GM12878 (cell line): ENCODE results near the gene DAPK3. TPM values are rescaled to one million over a fixed set of nuclear protein-coding genes. Genes with fewer than 3 reads are reported as not detected.

Experiments
- ATAC-seq: fragments of 200-7000 bp; cut with Tn5 transposase; 3 replicates; pipeline ENCODE4 v1.9.1; 2020; ENCODE audit warnings: mild to moderate bottlenecking, moderate library complexity
- BruUV-seq: library from RNA; stranded (reverse); fragments of 400-500 nt; replicated peaks from 2 replicates; lab custom pipeline; 2021; lab: Mats Ljungman, UMichigan
- CTCF ChIA-PET: fragments of 300-600 bp; sonication (Branson Sonifier 250); formaldehyde crosslinking; extraction: SDS; loops from one replicate; lab custom pipeline; 2021; ENCODE audit warnings: inconsistent platforms; lab: Yijun Ruan, JAX
- POLR2A ChIA-PET: fragments of 350-600 bp; formaldehyde crosslinking; extraction: SDS; loops from one replicate; lab custom pipeline; 2021; ENCODE audit warnings: inconsistent platforms; lab: Charles Lee
- RAD21 ChIA-PET: fragments of 300-600 bp; sonication (Branson Sonifier 250); formaldehyde crosslinking; loops from one replicate; lab custom pipeline; 2023; ENCODE audit warnings: antibody characterized with exemption; ENCODE audit not compliant: unreplicated experiment; lab: Charles Lee
- SMC1A ChIA-PET: fragments of 300-600 bp; sonication (Branson Sonifier 250); formaldehyde crosslinking; loops from one replicate; lab custom pipeline; 2023; ENCODE audit not compliant: unreplicated experiment, uncharacterized antibody; lab: Charles Lee
- DNase-seq: peaks from one replicate; pipeline ENCODE4 v3.0.0-alpha.2; 2011; ENCODE audit warnings: low read depth, low spot score
- FAIRE-seq: peaks from 3 replicates; lab custom pipeline; 2011; peaks lifted over from hg19 to GRCh38; lab: Jason Lieb, UNC
- H2AFZ ChIP-seq: 2 replicates; pipeline ENCODE4 v1.6.0; 2011; ENCODE audit warnings: low read depth, low read length, control low read depth; ENCODE audit not compliant: control insufficient read depth
- H3K27ac ChIP-seq: 2 replicates; pipeline ENCODE4 v1.5.1; 2011; ENCODE audit warnings: control low read depth; ENCODE audit not compliant: control insufficient read depth, insufficient read depth
- H3K27me3 ChIP-seq, 2 experiments: replicated peaks in 1 of 2; 2 replicates each; pipeline versions ENCODE4 v1.6.0 to v1.6.1; 2011; ENCODE audit warnings: low read length in 1 of 2; ENCODE audit not compliant: control insufficient read depth in 2 of 2, insufficient read depth in 2 of 2
- H3K36me3 ChIP-seq, 2 experiments: 2 replicates each; pipeline ENCODE4 v1.5.1; 2011; ENCODE audit warnings: low read length in 1 of 2; ENCODE audit not compliant: control insufficient read depth in 2 of 2, insufficient read depth in 2 of 2
- H3K4me1 ChIP-seq: 2 replicates; pipeline ENCODE4 v1.6.1; 2011; ENCODE audit warnings: mild to moderate bottlenecking, low read length, moderate library complexity, mixed read lengths; ENCODE audit not compliant: control insufficient read depth, insufficient read depth
- H3K4me2 ChIP-seq: 2 replicates; pipeline ENCODE4 v1.6.0; 2011; ENCODE audit warnings: control low read depth; ENCODE audit not compliant: control insufficient read depth, insufficient read depth
- H3K4me3 ChIP-seq: fragments of 200-600 bp; sonication (generic); 2 replicates; pipeline ENCODE4 v1.5.1; 2016
- H3K79me2 ChIP-seq: 2 replicates; pipeline ENCODE4 v1.6.0; 2011; ENCODE audit warnings: low read length; ENCODE audit not compliant: control insufficient read depth, insufficient read depth
- H3K9ac ChIP-seq: 2 replicates; pipeline ENCODE4 v1.8.0; 2011; ENCODE audit warnings: low read length, control low read depth, mixed read lengths; ENCODE audit not compliant: control insufficient read depth, insufficient read depth
- H3K9me3 ChIP-seq: replicated peaks from 3 replicates; pipeline ENCODE4 v1.5.1; 2011; ENCODE audit warnings: mild to moderate bottlenecking, low read length; ENCODE audit not compliant: control insufficient read depth, insufficient read depth
- H4K20me1 ChIP-seq: 2 replicates; pipeline ENCODE4 v1.6.0; 2011; ENCODE audit not compliant: control insufficient read depth, insufficient read depth
- CREB1 ChIP-seq: IDR thresholded peaks from 2 replicates; pipeline ENCODE4 v1.6.1; 2012; ENCODE audit warnings: low read depth, mild to moderate bottlenecking, inconsistent platforms
- MEF2B ChIP-seq: fragments of 450-650 bp; IDR thresholded peaks from 2 replicates; pipeline ENCODE4 v1.6.1; 2018; ENCODE audit warnings: mild to moderate bottlenecking, moderate library complexity; ENCODE audit not compliant: partially characterized antibody, poor library complexity, severe bottlenecking
- NFIC ChIP-seq: IDR thresholded peaks from 2 replicates; pipeline ENCODE4 v1.6.1; 2012; ENCODE audit warnings: low read depth, mild to moderate bottlenecking, inconsistent platforms, low read length, moderate library complexity
- RFX5 ChIP-seq: IDR thresholded peaks from 2 replicates; pipeline ENCODE4 v1.6.1; 2011; ENCODE audit warnings: low read depth, low read length, improper control_type of control experiment
- SREBF1 ChIP-seq: IDR thresholded peaks from 2 replicates; pipeline ENCODE4 v1.6.1; 2012; ENCODE audit warnings: mild to moderate bottlenecking, low read length
- WGBS: methylation state at CpG from one replicate; pipeline ENCODE4 v1.1.6; 2016; ENCODE audit warnings: low lambda C conversion rate; ENCODE audit not compliant: insufficient replicate concordance, insufficient coverage; ENCODE audit errors: missing lambda C conversion rate; 5-methylcytosine and 5-hydroxymethylcytosine counted together
- in situ Hi-C: fragments of 300-500 bp; cut with MboI; formaldehyde crosslinking; loops from 9 replicates; pipeline ENCODE4 v1.14.3; 2018; ENCODE audit warnings: mixed read lengths
- intact Hi-C: fragments of 100-400 bp; cut with micrococcal nuclease; formaldehyde crosslinking; loops from one replicate; pipeline ENCODE4 v1.14.2; 2022; ENCODE audit not compliant: unreplicated experiment
- polyA plus RNA-seq, 11 experiments: library from polyadenylated mRNA; depleted of rRNA in 4 of 11; unstranded in 6 of 11; stranded (reverse) in 5 of 11; fragments of >200 nt; fragmentation: Nextera tagmentation in 4 of 11; fragmentation: Illumina TruSeq in 1 of 11; extraction: Ambion mirVana in 4 of 11; extraction: Trizol in 1 of 11; gene quantifications; 1 replicate in 1 of 11; 2 replicates in 10 of 11; pipeline versions ENCODE4 v1.2.1 to v1.2.3, GENCODE V29; 2011 to 2016; ENCODE audit warnings: inconsistent platforms in 2 of 11, missing spikeins in 2 of 11, low read depth in 1 of 11
- total RNA-seq, 4 experiments: library from RNA; depleted of rRNA in 3 of 4; stranded (reverse); fragments of >200 nt in 3 of 4; fragmentation: Illumina TruSeq in 1 of 4; extraction: Trizol in 1 of 4; gene quantifications; 2 replicates each; pipeline versions ENCODE4 v1.2.1 to v1.2.3, GENCODE V29; 2013 to 2021
- TF ChIP-seq, protein P1 (sequence below): fragments of 450-650 bp; formaldehyde crosslinking; IDR thresholded peaks from 2 replicates; pipeline ENCODE4 v1.4.0; 2022; ENCODE audit warnings: mild to moderate bottlenecking, moderate library complexity
- TF ChIP-seq, protein P2 (sequence below): fragments of 450-650 bp; IDR thresholded peaks from 2 replicates; pipeline ENCODE4 v1.6.1; 2017; ENCODE audit warnings: antibody characterized with exemption, mild to moderate bottlenecking, moderate library complexity
- TF ChIP-seq, protein P3 (sequence below): fragments of 450-650 bp; IDR thresholded peaks from 2 replicates; pipeline ENCODE4 v1.6.1; 2016; ENCODE audit warnings: mild to moderate bottlenecking, moderate library complexity, borderline replicate concordance
- TF ChIP-seq, protein P4 (sequence below): fragments of 150-350 bp; IDR thresholded peaks from 2 replicates; pipeline ENCODE4 v1.6.1; 2014; ENCODE audit warnings: mild to moderate bottlenecking, low read depth, low read length

The DAPK3 gene
- total and polyA plus RNA-seq, 10 of the 15 experiments (the other 5 are each of a cell fraction or from before 2014, with no cell fraction given), result 0.13 to 46.4 (median 24.8) TPM

DNA sequence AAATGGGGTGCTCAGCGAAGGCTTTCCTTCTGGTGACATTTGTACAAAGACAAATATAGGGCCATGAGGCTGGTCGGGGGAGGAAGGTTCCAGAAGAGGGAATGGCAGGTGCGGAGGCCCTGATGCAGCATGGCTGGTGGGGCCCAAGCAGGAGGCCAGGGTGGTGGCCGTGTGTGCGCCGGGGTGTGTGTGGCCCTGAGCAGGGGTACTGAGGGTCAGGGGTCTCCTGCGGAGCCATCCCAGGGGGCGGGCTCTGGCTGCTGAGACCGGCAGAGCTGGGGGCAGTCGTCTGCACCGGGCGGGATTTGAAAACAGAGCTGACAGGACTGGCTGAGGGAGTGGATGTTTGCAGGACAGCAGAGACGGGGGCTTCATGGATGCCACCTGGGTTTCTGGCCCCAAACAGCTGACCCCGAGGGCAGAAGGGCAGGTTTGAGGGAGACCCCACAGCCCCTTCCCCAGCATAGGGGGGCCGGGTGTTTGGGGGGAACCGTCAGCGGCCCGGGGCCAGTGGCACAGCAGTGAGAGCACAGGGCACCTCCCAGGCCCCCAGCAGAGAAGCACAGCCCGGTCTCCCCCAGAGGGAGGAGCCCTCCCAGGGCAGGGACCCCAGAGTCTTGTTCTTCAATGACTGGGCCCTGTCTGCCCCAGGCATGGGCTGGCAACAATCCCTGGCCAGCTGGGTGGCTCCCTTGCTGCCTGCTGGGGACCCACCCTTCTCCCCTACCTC, 48.0 kb upstream of the DAPK3 start (continued):
- TF ChIP-seq, protein P1, sequence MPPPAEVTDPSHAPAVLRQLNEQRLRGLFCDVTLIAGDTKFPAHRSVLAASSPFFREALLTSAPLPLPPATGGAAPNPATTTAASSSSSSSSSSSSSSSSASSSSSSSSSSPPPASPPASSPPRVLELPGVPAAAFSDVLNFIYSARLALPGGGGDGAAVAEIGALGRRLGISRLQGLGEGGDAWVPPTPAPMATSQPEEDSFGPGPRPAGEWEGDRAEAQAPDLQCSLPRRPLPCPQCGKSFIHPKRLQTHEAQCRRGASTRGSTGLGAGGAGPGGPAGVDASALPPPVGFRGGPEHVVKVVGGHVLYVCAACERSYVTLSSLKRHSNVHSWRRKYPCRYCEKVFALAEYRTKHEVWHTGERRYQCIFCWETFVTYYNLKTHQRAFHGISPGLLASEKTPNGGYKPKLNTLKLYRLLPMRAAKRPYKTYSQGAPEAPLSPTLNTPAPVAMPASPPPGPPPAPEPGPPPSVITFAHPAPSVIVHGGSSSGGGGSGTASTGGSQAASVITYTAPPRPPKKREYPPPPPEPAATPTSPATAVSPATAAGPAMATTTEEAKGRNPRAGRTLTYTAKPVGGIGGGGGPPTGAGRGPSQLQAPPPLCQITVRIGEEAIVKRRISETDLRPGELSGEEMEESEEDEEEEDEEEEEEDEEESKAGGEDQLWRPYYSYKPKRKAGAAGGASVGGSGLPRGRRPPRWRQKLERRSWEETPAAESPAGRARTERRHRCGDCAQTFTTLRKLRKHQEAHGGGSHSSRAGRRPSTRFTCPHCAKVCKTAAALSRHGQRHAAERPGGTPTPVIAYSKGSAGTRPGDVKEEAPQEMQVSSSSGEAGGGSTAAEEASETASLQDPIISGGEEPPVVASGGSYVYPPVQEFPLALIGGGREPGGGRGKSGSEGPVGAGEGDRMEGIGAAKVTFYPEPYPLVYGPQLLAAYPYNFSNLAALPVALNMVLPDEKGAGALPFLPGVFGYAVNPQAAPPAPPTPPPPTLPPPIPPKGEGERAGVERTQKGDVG (CRISPR knock-in tag), result no peak

DNA sequence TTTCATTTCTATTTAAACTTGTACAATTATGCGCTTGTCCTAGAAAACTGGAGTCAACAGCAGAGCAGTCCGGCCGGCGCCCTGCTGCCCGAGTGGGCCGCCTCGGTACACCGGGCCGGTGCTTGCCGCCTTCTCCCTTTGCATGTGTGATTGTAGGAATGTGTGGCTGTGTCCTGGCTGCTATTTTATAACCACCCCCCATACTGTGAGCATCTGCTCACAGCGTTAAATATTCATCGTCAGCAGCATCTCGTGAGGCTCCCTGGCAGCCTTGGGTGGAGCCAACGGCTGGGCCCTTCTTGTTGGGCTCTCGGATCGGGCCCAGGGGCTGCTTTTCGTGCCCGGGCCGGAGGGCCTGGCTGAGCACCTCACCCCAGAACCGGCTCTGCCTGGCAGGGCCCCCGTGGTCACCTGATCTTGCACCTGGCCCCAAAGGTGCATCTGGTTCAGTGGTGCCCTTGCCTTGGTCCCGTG, 47.3 kb upstream of the DAPK3 start:
- no peak overlapping the region for H3K9ac ChIP-seq
- H3K4me2 ChIP-seq, result no peak overlapping the region
- no peak overlapping the region for H3K4me3 ChIP-seq
- RAD21 ChIA-PET, result no interaction called here
- ATAC-seq (no peak), DNase-seq (no peak), FAIRE-seq (no peak)
- SMC1A ChIA-PET, result no interaction called here
- intact Hi-C loops (no loop called here), in situ Hi-C loops (no loop called here)
- no peaks in the 10 kb centered on the region for H3K9me3 ChIP-seq
- POLR2A ChIA-PET, result no interaction called here
- peaks cover 1% of the 10 kb centered on the region; the same call in 1 of the 2 replicates for H3K79me2 ChIP-seq
- no peaks in the 10 kb centered on the region for H3K4me1 ChIP-seq
- H4K20me1 ChIP-seq, result no peaks in the 10 kb centered on the region
- WGBS, result 90% methylated on average over 22 of the region's 22 CpGs
- H3K36me3 ChIP-seq, result peaks cover 3 to 12% of the 10 kb centered on the region in 2 experiments; a peak in 3 of 4 replicates
- H3K27ac ChIP-seq, result no peak overlapping the region
- no peak overlapping the region for H2AFZ ChIP-seq
- CTCF ChIA-PET, result no interaction called here
- no TSS peak for BruUV-seq
- no peaks in the 10 kb centered on the region for H3K27me3 ChIP-seq
- TF ChIP-seq NFIC, result no peak
- no peak for TF ChIP-seq SREBF1
- TF ChIP-seq MEF2B, result no peak
- TF ChIP-seq, protein P2, sequence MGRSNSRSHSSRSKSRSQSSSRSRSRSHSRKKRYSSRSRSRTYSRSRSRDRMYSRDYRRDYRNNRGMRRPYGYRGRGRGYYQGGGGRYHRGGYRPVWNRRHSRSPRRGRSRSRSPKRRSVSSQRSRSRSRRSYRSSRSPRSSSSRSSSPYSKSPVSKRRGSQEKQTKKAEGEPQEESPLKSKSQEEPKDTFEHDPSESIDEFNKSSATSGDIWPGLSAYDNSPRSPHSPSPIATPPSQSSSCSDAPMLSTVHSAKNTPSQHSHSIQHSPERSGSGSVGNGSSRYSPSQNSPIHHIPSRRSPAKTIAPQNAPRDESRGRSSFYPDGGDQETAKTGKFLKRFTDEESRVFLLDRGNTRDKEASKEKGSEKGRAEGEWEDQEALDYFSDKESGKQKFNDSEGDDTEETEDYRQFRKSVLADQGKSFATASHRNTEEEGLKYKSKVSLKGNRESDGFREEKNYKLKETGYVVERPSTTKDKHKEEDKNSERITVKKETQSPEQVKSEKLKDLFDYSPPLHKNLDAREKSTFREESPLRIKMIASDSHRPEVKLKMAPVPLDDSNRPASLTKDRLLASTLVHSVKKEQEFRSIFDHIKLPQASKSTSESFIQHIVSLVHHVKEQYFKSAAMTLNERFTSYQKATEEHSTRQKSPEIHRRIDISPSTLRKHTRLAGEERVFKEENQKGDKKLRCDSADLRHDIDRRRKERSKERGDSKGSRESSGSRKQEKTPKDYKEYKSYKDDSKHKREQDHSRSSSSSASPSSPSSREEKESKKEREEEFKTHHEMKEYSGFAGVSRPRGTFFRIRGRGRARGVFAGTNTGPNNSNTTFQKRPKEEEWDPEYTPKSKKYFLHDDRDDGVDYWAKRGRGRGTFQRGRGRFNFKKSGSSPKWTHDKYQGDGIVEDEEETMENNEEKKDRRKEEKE, result no peak
- TF ChIP-seq, protein P3, sequence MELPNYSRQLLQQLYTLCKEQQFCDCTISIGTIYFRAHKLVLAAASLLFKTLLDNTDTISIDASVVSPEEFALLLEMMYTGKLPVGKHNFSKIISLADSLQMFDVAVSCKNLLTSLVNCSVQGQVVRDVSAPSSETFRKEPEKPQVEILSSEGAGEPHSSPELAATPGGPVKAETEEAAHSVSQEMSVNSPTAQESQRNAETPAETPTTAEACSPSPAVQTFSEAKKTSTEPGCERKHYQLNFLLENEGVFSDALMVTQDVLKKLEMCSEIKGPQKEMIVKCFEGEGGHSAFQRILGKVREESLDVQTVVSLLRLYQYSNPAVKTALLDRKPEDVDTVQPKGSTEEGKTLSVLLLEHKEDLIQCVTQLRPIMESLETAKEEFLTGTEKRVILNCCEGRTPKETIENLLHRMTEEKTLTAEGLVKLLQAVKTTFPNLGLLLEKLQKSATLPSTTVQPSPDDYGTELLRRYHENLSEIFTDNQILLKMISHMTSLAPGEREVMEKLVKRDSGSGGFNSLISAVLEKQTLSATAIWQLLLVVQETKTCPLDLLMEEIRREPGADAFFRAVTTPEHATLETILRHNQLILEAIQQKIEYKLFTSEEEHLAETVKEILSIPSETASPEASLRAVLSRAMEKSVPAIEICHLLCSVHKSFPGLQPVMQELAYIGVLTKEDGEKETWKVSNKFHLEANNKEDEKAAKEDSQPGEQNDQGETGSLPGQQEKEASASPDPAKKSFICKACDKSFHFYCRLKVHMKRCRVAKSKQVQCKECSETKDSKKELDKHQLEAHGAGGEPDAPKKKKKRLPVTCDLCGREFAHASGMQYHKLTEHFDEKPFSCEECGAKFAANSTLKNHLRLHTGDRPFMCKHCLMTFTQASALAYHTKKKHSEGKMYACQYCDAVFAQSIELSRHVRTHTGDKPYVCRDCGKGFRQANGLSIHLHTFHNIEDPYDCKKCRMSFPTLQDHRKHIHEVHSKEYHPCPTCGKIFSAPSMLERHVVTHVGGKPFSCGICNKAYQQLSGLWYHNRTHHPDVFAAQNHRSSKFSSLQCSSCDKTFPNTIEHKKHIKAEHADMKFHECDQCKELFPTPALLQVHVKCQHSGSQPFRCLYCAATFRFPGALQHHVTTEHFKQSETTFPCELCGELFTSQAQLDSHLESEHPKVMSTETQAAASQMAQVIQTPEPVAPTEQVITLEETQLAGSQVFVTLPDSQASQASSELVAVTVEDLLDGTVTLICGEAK, result no peak
- TF ChIP-seq RFX5, result no peak
- TF ChIP-seq, protein P4, sequence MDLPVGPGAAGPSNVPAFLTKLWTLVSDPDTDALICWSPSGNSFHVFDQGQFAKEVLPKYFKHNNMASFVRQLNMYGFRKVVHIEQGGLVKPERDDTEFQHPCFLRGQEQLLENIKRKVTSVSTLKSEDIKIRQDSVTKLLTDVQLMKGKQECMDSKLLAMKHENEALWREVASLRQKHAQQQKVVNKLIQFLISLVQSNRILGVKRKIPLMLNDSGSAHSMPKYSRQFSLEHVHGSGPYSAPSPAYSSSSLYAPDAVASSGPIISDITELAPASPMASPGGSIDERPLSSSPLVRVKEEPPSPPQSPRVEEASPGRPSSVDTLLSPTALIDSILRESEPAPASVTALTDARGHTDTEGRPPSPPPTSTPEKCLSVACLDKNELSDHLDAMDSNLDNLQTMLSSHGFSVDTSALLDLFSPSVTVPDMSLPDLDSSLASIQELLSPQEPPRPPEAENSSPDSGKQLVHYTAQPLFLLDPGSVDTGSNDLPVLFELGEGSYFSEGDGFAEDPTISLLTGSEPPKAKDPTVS, result no peak
- TF ChIP-seq CREB1, result no peak
